ENCODE data around the gene FKBP9. TPM values are rescaled to one million over a fixed set of nuclear protein-coding genes. Genes with fewer than 3 reads are reported as not detected.

Gene FKBP9
- total RNA-seq, 1 experiment from 2014 or later: 11.1 TPM

GRCh38 chr7:32952876-32953275 lies 4.4 kb upstream of the FKBP9 start:
- H3K27me3 ChIP-seq (ENCODE audit: insufficient read depth, low read length): peaks cover 4% of the 10 kb centered on the region; the same call in 1 of the 2 replicates
- peaks cover under 1 to 2% of the 10 kb centered on the region in 2 experiments; a peak in 3 of 4 replicates for H3K4me1 Mint-ChIP-seq
- peaks cover 89% of the 10 kb centered on the region for H3K27me3 Mint-ChIP-seq (ENCODE audit: low read depth)
- no peak overlapping the region for H4K5ac ChIP-seq (ENCODE audit: insufficient read length, low read depth, low read length)
- no peak overlapping the region for H3K27ac ChIP-seq (ENCODE audit: insufficient read length, low read depth, low read length)
- peaks cover 4% of the 10 kb centered on the region for H3K23me2 ChIP-seq (ENCODE audit: insufficient read length, low read depth, low read length, poor library complexity, severe bottlenecking)
- H3K4me3 Mint-ChIP-seq: no peak overlapping the region
- H3K4me2 ChIP-seq (ENCODE audit: insufficient read depth, insufficient read length, low read length): no peak overlapping the region
- H3K18ac ChIP-seq (ENCODE audit: insufficient read length, low read depth, low read length): no peak overlapping the region
- H3K79me2 ChIP-seq (ENCODE audit: insufficient read depth, low read length): no peaks in the 10 kb centered on the region
- no peak for TF ChIP-seq CTCF (conservative IDR thresholded peaks at IDR 0.05)
- no peak overlapping the region for H2BK12ac ChIP-seq (ENCODE audit: insufficient read length, low read depth, low read length)
- H3T11ph ChIP-seq (ENCODE audit: low read length): no peak overlapping the region
- no peak overlapping the region for H3K23ac ChIP-seq (ENCODE audit: insufficient read length, low read depth, low read length)
- no peak overlapping the region for H3K4ac ChIP-seq (ENCODE audit: low read depth, low read length)
- H3K9ac ChIP-seq (ENCODE audit: extremely low read depth, insufficient read length, low read length): no peak overlapping the region
- H3K27ac Mint-ChIP-seq: no peak overlapping the region
- H2AK5ac ChIP-seq (ENCODE audit: insufficient read length, low read length): no peak overlapping the region
- H4K20me1 ChIP-seq (ENCODE audit: control insufficient read depth, insufficient read depth, insufficient read length): no peaks in the 10 kb centered on the region
- H3K36me3 Mint-ChIP-seq (ENCODE audit: insufficient read depth in 1 of 3, low read depth in 3 of 3): no peaks in the 10 kb centered on the region; a peak in 2 of 7 replicates
- no peak overlapping the region for H3K14ac ChIP-seq (ENCODE audit: insufficient read depth, low read length)
- no peak overlapping the region for H3K56ac ChIP-seq (ENCODE audit: insufficient read length, low read depth, low read length)
- peaks cover 5 to 10% of the 10 kb centered on the region in 2 experiments; a peak in 3 of 5 replicates for H3K9me3 Mint-ChIP-seq
- no peak overlapping the region for H2BK120ac ChIP-seq (ENCODE audit: low read depth, low read length, poor library complexity, severe bottlenecking)
- no peak overlapping the region for H4K91ac ChIP-seq (ENCODE audit: insufficient read length, low read depth, low read length)
- H3K9me3 ChIP-seq (ENCODE audit: control insufficient read depth, low read depth, low read length): peaks cover 9% of the 10 kb centered on the region
- H3K79me1 ChIP-seq (ENCODE audit: insufficient read depth, low read depth, low read length, poor library complexity, severe bottlenecking): no peaks in the 10 kb centered on the region
- no peak overlapping the region for H4K8ac ChIP-seq (replicated peaks; ENCODE audit: insufficient read length, low read depth, low read length)
- H2BK20ac ChIP-seq (ENCODE audit: low read depth, low read length, poor library complexity, severe bottlenecking): no peak overlapping the region
- no CpG with 5 or more reads among the region's 1 CpG for WGBS (ENCODE audit: extremely low coverage, insufficient read length, low lambda C conversion rate)
- no peak overlapping the region for H2BK5ac ChIP-seq (ENCODE audit: insufficient read length, low read length)
- H2AFZ ChIP-seq (ENCODE audit: low read length): no peak overlapping the region
- DNase-seq: no peak
- no peaks in the 10 kb centered on the region for H3K4me1 ChIP-seq (ENCODE audit: insufficient read depth, low read length)
- H2BK15ac ChIP-seq (ENCODE audit: low read depth, low read length): no peak overlapping the region

Data from H9 (cell line).